ENCODE results near the gene C2orf15.
A peak's percentile ranks its signal among the peaks of the same experiment; 100 is the strongest.
"Not testable (repeated sequence)": the region's sequence is repeated elsewhere in the genome, so short reads cannot be mapped to it uniquely, and the experiment has no call there.

C2orf15 gene, protein sequence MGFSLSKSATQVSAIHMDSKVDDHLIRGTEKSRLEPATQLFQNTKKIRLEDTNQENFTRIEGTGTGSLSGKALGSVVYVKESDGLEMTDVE

DNA sequence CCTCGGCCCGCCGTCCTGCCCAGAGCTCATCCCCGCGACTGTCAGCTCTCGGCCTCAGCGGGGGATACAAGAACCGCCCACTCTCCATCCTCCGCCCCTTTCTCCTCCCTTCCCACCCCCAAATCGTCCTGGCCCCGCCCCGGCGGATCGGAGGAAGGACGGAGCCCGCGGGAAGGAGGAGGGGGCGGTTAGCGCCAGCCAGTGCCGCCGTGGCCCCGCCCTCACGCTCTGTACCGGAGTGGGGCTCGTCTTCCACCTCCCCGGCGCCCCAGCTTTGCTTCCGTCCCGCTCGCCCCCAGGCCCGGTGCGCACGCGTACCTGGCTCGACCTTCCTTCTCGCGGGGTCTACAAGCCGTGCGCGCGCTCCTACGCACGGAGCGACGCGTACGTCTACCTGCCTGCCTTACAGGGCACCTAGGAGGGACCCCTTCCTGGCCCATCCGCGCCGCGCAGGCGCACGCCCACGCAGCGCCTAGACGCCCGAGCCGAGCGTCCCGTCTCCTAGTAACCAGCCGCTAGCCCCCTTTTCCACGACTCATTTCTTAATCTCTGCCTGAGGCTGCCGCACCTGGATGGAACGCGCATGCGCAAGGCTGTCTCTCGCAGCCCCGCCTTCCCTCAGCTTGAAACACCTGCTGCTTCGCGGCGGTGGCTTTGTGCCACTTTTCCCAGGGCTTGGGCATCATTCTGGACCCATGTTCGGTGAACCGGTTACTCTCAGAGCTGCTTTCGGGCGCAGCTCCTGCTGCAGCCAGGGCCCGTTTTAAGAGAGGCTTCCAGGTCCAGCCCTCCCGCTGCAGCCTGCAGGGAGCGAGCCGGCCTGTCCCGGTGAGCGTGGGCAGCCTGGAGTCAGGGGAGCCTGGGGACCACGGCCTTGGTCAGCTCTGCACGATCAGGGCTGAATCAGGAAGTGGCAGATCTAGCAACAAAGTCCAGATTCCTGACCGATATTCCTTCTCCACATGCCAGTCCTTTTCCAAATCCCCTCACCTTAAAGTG is at the start of gene C2orf15:
TSS of gene C2orf15 (plus strand) at position 598 of the 999 bp plus-strand sequence. CDS start 8,852 bp downstream, outside the sequence.
- Histone ChIP-seq H3K36me3 (ENCODE audit: insufficient read depth, low read length) (no peaks in the 10 kb centered on the region), H3K27ac (ENCODE audit: low read depth, low read length) (peak within 1 kb of the TSS; percentile 70), H3K27me3 (ENCODE audit: control insufficient read depth in 1 of 2, insufficient read depth in 2 of 2, low read length in 2 of 2) (no peaks in the 10 kb centered on the region)

DNA sequence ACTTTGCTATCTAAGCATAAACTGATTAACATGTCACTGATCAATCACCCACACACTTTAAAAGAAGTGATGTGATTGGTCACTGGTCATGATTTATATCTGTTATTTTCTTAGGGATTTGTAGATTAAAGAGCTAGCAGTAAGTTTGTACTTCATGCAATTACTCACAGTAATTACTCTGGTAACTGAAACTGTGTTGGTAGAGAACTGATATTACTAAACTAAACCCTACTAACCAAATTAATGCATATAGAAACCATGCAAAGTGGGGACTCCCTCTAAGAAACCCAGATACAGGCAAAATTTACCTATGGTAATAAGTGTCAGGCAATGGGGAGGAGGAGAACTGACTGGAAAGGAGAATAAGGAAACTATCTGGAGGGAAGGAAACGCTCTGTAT is 44.8 kb upstream of the C2orf15 start:
- no peak overlapping the region for H3K4me3 ChIP-seq (ENCODE audit: low read depth in 1 of 2, low read length in 2 of 2)
- H3K36me3 ChIP-seq (ENCODE audit: insufficient read depth, low read length) = no peaks in the 10 kb centered on the region
- H3K9me3 ChIP-seq (ENCODE audit: low read length) = no peaks in the 10 kb centered on the region
- H3K9ac ChIP-seq (ENCODE audit: low read length) = no peak overlapping the region
- H3K4me1 ChIP-seq (ENCODE audit: insufficient read depth, low read length) = no peaks in the 10 kb centered on the region
- H3K27me3 ChIP-seq (ENCODE audit: control insufficient read depth in 1 of 2, insufficient read depth in 2 of 2, low read length in 2 of 2) = no peaks in the 10 kb centered on the region
- no peak overlapping the region for H3K27ac ChIP-seq (ENCODE audit: low read depth, low read length)

More for the DNA sequence above, at the start of gene C2orf15:
- H3K4me3 ChIP-seq (ENCODE audit: low read depth in 1 of 2, low read length in 2 of 2) = peak within 1 kb of the TSS; percentile 83 to 85
- H3K4me1 ChIP-seq (ENCODE audit: insufficient read depth, low read length) = peaks cover 3% of the 10 kb centered on the region
- H3K9me3 ChIP-seq (ENCODE audit: low read length) = no peaks in the 10 kb centered on the region
- peak within 1 kb of the TSS; percentile 24 for H3K9ac ChIP-seq (ENCODE audit: low read length)

DNA sequence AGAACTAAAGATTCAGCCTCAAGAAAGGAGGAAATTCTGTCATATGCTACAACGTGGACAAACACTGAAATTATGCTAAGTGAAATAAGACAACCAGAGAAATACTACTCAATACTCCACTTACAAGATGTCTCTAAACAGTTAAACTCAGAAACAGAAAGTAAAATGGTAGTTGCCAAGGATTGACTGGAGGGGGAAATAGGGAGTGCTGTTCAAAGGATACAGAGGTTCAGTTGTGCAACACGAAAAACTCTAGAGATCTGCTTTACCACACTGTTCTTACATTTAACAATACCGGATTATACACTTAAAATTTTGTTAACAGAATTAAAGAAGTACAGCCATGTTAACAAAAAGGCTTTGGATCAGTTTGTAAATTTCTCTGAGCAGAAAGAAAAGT is 39.8 kb upstream of the C2orf15 start:
- Histone ChIP-seq H3K9ac (ENCODE audit: low read length) (no peak overlapping the region), H3K27ac (ENCODE audit: low read depth, low read length) (no peak overlapping the region), H3K4me3 (ENCODE audit: low read depth in 1 of 2, low read length in 2 of 2) (no peak overlapping the region), H3K27me3 (ENCODE audit: control insufficient read depth in 1 of 2, insufficient read depth in 2 of 2, low read length in 2 of 2) (no peaks in the 10 kb centered on the region), H3K9me3 (ENCODE audit: low read length) (no peaks in the 10 kb centered on the region), H3K4me1 (ENCODE audit: insufficient read depth, low read length) (no peaks in the 10 kb centered on the region), H3K36me3 (ENCODE audit: insufficient read depth, low read length) (no peaks in the 10 kb centered on the region)

DNA sequence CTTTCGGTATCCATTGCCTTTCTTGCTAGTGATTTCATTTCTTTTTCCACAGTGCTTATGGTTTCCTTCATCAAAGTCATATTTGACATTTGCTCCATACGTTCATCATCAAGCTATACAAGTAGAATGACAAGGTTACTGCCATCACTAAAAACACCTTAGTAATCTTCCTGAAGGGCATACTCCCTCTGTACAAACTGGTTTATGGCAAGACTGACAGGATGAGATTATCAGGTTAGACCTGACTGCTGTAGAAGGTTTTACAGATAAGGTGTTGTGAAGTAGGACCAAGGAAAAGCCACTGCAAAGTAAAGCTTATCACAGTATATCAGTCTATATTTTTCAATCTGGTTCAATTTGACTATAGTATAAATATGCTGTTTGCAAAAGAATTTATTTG is 37.5 kb upstream of the C2orf15 start:
- H3K27ac ChIP-seq (ENCODE audit: low read depth, low read length) = no peak overlapping the region
- no peak overlapping the region for H3K9ac ChIP-seq (ENCODE audit: low read length)
- H3K4me3 ChIP-seq (ENCODE audit: low read depth in 1 of 2, low read length in 2 of 2) = no peak overlapping the region

DNA sequence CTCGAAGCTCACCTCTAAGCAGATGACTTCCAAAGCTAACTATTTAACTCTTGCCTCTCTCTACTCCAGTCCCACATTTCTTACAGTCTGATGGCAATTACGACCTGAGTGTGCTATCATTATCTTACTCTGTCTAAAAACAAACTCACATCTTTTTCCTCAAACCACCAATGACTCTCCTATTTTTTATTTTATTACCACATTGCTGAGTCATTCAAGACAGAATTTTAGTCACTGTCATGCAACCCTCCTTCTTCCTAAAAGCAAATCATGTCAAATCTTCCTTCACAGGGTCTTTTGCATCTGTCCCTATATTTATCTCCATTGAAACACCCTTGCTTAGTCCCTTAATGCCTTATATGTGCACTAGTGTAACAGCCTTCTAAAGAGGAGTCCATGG is 34.6 kb upstream of the C2orf15 start:
- Histone ChIP-seq H3K9me3 (ENCODE audit: low read length) (no peaks in the 10 kb centered on the region), H3K36me3 (ENCODE audit: insufficient read depth, low read length) (no peaks in the 10 kb centered on the region), H3K9ac (ENCODE audit: low read length) (no peak overlapping the region), H3K4me1 (ENCODE audit: insufficient read depth, low read length) (no peaks in the 10 kb centered on the region), H3K27me3 (ENCODE audit: control insufficient read depth in 1 of 2, insufficient read depth in 2 of 2, low read length in 2 of 2) (no peaks in the 10 kb centered on the region), H3K4me3 (ENCODE audit: low read depth in 1 of 2, low read length in 2 of 2) (no peak overlapping the region), H3K27ac (ENCODE audit: low read depth, low read length) (no peak overlapping the region)

More for the DNA sequence above, 37.5 kb upstream of the C2orf15 start:
- no peaks in the 10 kb centered on the region for H3K9me3 ChIP-seq (ENCODE audit: low read length)
- H3K36me3 ChIP-seq (ENCODE audit: insufficient read depth, low read length) = no peaks in the 10 kb centered on the region
- H3K4me1 ChIP-seq (ENCODE audit: insufficient read depth, low read length) = no peaks in the 10 kb centered on the region
- H3K27me3 ChIP-seq (ENCODE audit: control insufficient read depth in 1 of 2, insufficient read depth in 2 of 2, low read length in 2 of 2) = no peaks in the 10 kb centered on the region

DNA sequence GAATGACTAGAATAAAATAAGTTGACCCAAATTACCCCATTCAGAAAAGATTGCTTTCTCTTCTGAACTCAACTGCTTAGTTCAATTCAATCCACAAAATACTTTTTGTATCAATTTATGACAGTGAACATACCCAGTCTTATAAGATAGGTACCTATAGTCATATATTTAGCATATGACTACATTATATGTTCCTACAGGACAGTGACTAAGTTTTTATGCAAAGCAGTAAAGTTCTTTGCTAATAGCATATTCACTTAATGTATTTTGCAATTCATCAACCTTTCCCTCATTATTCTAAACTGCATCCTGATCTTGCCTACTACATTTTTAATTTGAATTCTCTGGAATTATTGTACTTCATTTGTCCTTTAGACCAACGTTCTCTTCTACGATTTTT is 30.3 kb upstream of the C2orf15 start:
- no peak overlapping the region for H3K4me3 ChIP-seq (ENCODE audit: low read depth in 1 of 2, low read length in 2 of 2)
- H3K27me3 ChIP-seq (ENCODE audit: control insufficient read depth in 1 of 2, insufficient read depth in 2 of 2, low read length in 2 of 2) = no peaks in the 10 kb centered on the region
- no peak overlapping the region for H3K27ac ChIP-seq (ENCODE audit: low read depth, low read length)
- H3K9me3 ChIP-seq (ENCODE audit: low read length) = no peaks in the 10 kb centered on the region
- no peaks in the 10 kb centered on the region for H3K36me3 ChIP-seq (ENCODE audit: insufficient read depth, low read length)
- no peaks in the 10 kb centered on the region for H3K4me1 ChIP-seq (ENCODE audit: insufficient read depth, low read length)
- no peak overlapping the region for H3K9ac ChIP-seq (ENCODE audit: low read length)

DNA sequence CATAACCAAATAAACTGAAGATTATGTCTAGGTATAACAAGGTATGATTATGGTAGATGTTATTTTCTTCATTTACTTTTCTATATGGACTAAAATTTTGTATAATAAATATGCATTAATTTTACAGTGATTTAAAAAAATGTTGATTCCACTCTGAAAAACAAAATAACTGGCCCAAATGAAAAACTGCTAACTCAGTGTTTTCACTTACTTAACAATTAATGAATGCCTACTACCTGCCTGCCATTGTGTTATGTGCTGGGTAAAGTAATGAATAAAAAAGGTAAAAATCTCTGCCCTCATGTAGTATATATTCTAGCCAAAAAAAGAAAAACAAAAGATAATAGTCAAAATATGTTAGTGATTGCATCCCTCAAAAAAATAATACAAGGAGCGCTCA is 29.6 kb upstream of the C2orf15 start:
- H3K36me3 ChIP-seq (ENCODE audit: insufficient read depth, low read length) = no peaks in the 10 kb centered on the region
- H3K27ac ChIP-seq (ENCODE audit: low read depth, low read length) = no peak overlapping the region
- H3K9me3 ChIP-seq (ENCODE audit: low read length) = no peaks in the 10 kb centered on the region
- H3K4me3 ChIP-seq (ENCODE audit: low read depth in 1 of 2, low read length in 2 of 2) = no peak overlapping the region
- no peaks in the 10 kb centered on the region for H3K27me3 ChIP-seq (ENCODE audit: control insufficient read depth in 1 of 2, insufficient read depth in 2 of 2, low read length in 2 of 2)
- no peak overlapping the region for H3K9ac ChIP-seq (ENCODE audit: low read length)
- H3K4me1 ChIP-seq (ENCODE audit: insufficient read depth, low read length) = no peaks in the 10 kb centered on the region

DNA sequence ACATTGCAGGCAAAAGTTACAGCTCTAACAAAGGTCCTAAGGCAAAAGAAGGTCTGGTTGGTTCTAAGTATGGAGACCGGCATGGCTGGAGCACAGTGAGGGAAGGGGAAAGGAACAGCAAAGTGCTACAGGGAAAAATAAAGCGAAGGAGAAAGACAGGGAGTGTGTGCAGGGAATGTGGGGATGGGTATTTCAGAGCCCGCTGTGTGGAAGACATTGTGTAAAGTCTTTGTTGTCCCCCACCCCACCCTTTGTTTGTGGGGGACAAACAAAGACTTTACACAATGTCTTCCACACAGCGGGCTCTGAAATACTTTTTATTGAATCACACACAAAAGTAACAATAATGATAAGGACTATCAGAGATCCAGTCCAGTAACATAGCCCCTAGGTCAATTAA is 28.9 kb upstream of the C2orf15 start:
- Histone ChIP-seq H3K9ac (ENCODE audit: low read length) (no peak overlapping the region), H3K4me1 (ENCODE audit: insufficient read depth, low read length) (no peaks in the 10 kb centered on the region), H3K27ac (ENCODE audit: low read depth, low read length) (no peak overlapping the region), H3K4me3 (ENCODE audit: low read depth in 1 of 2, low read length in 2 of 2) (no peak overlapping the region), H3K36me3 (ENCODE audit: insufficient read depth, low read length) (no peaks in the 10 kb centered on the region), H3K9me3 (ENCODE audit: low read length) (no peaks in the 10 kb centered on the region), H3K27me3 (ENCODE audit: control insufficient read depth in 1 of 2, insufficient read depth in 2 of 2, low read length in 2 of 2) (no peaks in the 10 kb centered on the region)

DNA sequence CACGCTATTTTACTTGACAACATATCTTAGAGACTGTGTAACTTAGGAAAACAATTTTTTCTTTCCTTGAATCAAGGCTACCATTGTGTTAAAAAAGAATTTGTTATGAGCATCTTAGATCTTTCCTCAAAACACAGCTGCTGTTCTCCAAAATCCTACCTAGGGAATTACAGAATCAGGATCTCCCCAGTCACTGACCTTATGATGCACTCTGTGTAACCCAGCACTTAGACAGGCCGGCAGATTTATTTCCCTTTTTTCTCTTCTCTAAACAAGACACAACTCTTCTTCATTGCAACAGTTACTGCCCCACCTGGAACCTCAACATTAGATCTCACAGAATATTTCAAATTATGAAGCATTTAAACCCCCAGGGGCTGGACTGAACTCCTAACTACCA is 13.5 kb upstream of the C2orf15 start:
- Histone ChIP-seq H3K9ac (ENCODE audit: low read length) (no peak overlapping the region), H3K9me3 (ENCODE audit: low read length) (no peaks in the 10 kb centered on the region), H3K4me3 (ENCODE audit: low read depth in 1 of 2, low read length in 2 of 2) (no peak overlapping the region), H3K27ac (ENCODE audit: low read depth, low read length) (no peak overlapping the region), H3K27me3 (ENCODE audit: control insufficient read depth in 1 of 2, insufficient read depth in 2 of 2, low read length in 2 of 2) (no peaks in the 10 kb centered on the region), H3K36me3 (ENCODE audit: insufficient read depth, low read length) (peaks cover 6% of the 10 kb centered on the region), H3K4me1 (ENCODE audit: insufficient read depth, low read length) (no peaks in the 10 kb centered on the region)

DNA sequence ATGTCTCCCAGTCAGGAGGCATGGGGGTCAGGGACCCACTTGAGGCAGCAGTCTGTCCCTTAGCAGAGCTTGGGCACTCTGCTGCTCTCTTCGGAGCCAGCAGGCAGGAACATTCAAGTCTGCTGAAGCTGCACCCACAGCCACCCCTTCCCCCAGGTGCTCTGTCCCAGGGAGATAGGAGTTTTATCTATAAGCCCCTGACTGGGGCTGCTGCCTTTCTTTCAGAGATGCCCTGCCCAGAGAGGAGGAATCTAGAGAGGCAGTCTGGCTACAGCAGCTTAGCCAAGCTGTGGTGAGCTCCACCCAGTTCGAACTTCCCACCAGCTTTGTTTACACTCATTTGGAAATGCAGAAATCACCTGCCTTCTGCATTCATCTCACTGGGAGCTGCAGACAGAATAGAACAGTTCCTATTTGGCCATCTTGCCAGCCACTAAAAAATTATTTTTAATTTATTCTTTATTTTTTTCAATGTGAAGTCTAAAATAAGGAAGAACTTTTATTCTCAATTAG is 6.4 kb upstream of the C2orf15 start:
- not testable (repeated sequence) for H3K4me1 ChIP-seq (ENCODE audit: insufficient read depth, low read length); H3K27me3 ChIP-seq (ENCODE audit: control insufficient read depth in 1 of 2, insufficient read depth in 2 of 2, low read length in 2 of 2); H3K27ac ChIP-seq (ENCODE audit: low read depth, low read length)

DNA sequence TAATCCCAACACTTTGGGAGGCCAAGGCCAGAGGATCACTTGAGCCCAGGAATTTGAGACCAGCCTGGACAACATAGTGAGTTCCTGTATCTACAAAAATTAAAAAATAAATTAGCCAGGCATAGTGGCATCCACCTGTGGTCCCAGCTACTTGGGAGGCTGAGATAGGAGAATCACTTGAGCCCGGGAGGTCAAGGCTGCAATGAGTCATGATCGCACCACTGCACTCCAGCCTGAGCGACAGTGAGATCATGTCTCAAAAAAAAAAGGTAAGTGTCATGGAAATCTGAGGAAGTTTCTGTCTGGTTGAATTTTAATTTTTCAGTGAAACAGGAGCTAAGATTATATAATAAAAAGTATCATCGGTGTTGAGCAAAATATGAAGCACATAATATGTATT is 2.5 kb upstream of the C2orf15 start:
- Histone ChIP-seq H3K27me3 (ENCODE audit: control insufficient read depth in 1 of 2, insufficient read depth in 2 of 2, low read length in 2 of 2) (no peaks in the 10 kb centered on the region), H3K4me1 (ENCODE audit: insufficient read depth, low read length) (peaks cover 3% of the 10 kb centered on the region), H3K4me3 (ENCODE audit: low read depth in 1 of 2, low read length in 2 of 2) (no peak overlapping the region), H3K27ac (ENCODE audit: low read depth, low read length) (no peak overlapping the region), H3K36me3 (ENCODE audit: insufficient read depth, low read length) (no peaks in the 10 kb centered on the region), H3K9me3 (ENCODE audit: low read length) (no peaks in the 10 kb centered on the region), H3K9ac (ENCODE audit: low read length) (no peak overlapping the region)

More for the DNA sequence above, 6.4 kb upstream of the C2orf15 start:
- not testable (repeated sequence) for H3K36me3 ChIP-seq (ENCODE audit: insufficient read depth, low read length); H3K9ac ChIP-seq (ENCODE audit: low read length); H3K4me3 ChIP-seq (ENCODE audit: low read depth in 1 of 2, low read length in 2 of 2); H3K9me3 ChIP-seq (ENCODE audit: low read length)
